Liver (tissue), 9 donors: Measurements from ENCODE around the gene CDH4. TPM values are rescaled to one million over a fixed set of nuclear protein-coding genes. Genes with fewer than 3 reads are reported as not detected.

ENCODE experiments used
- DNase-seq: peaks from one replicate; pipeline ENCODE4 v3.0.0-alpha.2; 2017; ENCODE audit warnings: low spot score
- H3K27ac ChIP-seq, 2 donors: one replicate each; pipeline ENCODE4 v1.7.0; 2013; ENCODE audit warnings: inconsistent platforms in 2 of 2, low read length in 2 of 2, control low read depth in 1 of 2, low read depth in 1 of 2, mild to moderate bottlenecking in 1 of 2
- H3K27me3 ChIP-seq, 4 donors: one replicate each; pipeline versions ENCODE4 v1.6.1 to v1.7.0; 2013; ENCODE audit warnings: low read length in 3 of 4, inconsistent platforms in 1 of 4, mild to moderate bottlenecking in 1 of 4, moderate library complexity in 1 of 4; ENCODE audit not compliant: control insufficient read depth in 4 of 4, insufficient read depth in 4 of 4
- H3K36me3 ChIP-seq, 4 donors: one replicate each; pipeline versions ENCODE4 v1.6.1 to v1.7.0; 2013; ENCODE audit warnings: low read length in 3 of 4, mild to moderate bottlenecking in 3 of 4, low read depth in 1 of 4, moderate library complexity in 1 of 4; ENCODE audit not compliant: control insufficient read depth in 4 of 4, insufficient read depth in 3 of 4
- H3K4me1 ChIP-seq, 4 donors: one replicate each; pipeline versions ENCODE4 v1.6.1 to v1.7.0; 2013; ENCODE audit warnings: low read length in 3 of 4, mild to moderate bottlenecking in 3 of 4, moderate library complexity in 1 of 4; ENCODE audit not compliant: control insufficient read depth in 4 of 4, insufficient read depth in 4 of 4
- H3K4me3 ChIP-seq, 3 donors: one replicate each; pipeline versions ENCODE4 v1.6.1 to v1.7.0; 2013; ENCODE audit warnings: low read length in 3 of 3, control low read depth in 1 of 3, low read depth in 1 of 3, mild to moderate bottlenecking in 1 of 3
- H3K9ac ChIP-seq, 2 donors: one replicate each; pipeline ENCODE4 v1.7.0; 2013; ENCODE audit warnings: low read length in 2 of 2, mild to moderate bottlenecking in 2 of 2, moderate library complexity in 2 of 2, control low read depth in 1 of 2, low read depth in 1 of 2
- H3K9me3 ChIP-seq, 4 donors: one replicate each; pipeline versions ENCODE4 v1.6.1 to v1.7.0; 2013; ENCODE audit warnings: low read length in 3 of 4; ENCODE audit not compliant: control insufficient read depth in 4 of 4
- ATF3 ChIP-seq: IDR thresholded peaks from 2 replicates; pipeline ENCODE4 v1.6.1; 2016; ENCODE audit warnings: antibody characterized with exemption
- CTCF ChIP-seq: fragments of 150-350 bp; IDR thresholded peaks from 2 replicates; pipeline ENCODE4 v1.5.1; 2017; ENCODE audit warnings: improper control_type of control experiment, low read depth, low read length; ENCODE audit not compliant: missing input control
- FOXA1 ChIP-seq: IDR thresholded peaks from 2 replicates; pipeline ENCODE4 v1.6.1; 2016; ENCODE audit warnings: antibody characterized with exemption
- GABPA ChIP-seq, 2 donors: IDR thresholded peaks in 1 of 2; conservative IDR thresholded peaks in 1 of 2; 2 replicates each; pipeline ENCODE4 v1.6.1; 2016; ENCODE audit warnings: antibody characterized with exemption in 2 of 2, mild to moderate bottlenecking in 1 of 2, moderate library complexity in 1 of 2
- HNF4A ChIP-seq, 2 donors: conservative IDR thresholded peaks; 2 replicates each; pipeline ENCODE4 v1.6.1; 2016; ENCODE audit warnings: antibody characterized with exemption in 2 of 2, mild to moderate bottlenecking in 2 of 2
- HNF4G ChIP-seq: IDR thresholded peaks from 2 replicates; pipeline ENCODE4 v1.6.1; 2016; ENCODE audit warnings: antibody characterized with exemption
- JUND ChIP-seq, 2 donors: IDR thresholded peaks; 2 replicates each; pipeline ENCODE4 v1.6.1; 2016; ENCODE audit warnings: antibody characterized with exemption in 2 of 2
- NR2F2 ChIP-seq: IDR thresholded peaks from 2 replicates; pipeline ENCODE4 v1.6.1; 2016; ENCODE audit warnings: antibody characterized with exemption
- REST ChIP-seq: IDR thresholded peaks from 2 replicates; pipeline ENCODE4 v1.6.1; 2016; ENCODE audit warnings: antibody characterized with exemption, mild to moderate bottlenecking
- RXRA ChIP-seq, 2 donors: IDR thresholded peaks; 2 replicates each; pipeline ENCODE4 v1.6.1; 2017 to 2018; ENCODE audit warnings: antibody characterized with exemption in 2 of 2, mild to moderate bottlenecking in 1 of 2
- SP1 ChIP-seq: IDR thresholded peaks from 2 replicates; pipeline ENCODE4 v1.6.1; 2018; ENCODE audit warnings: antibody characterized with exemption, mild to moderate bottlenecking
- TAF1 ChIP-seq: conservative IDR thresholded peaks from 2 replicates; pipeline ENCODE4 v1.6.1; 2016; ENCODE audit warnings: antibody characterized with exemption, mild to moderate bottlenecking
- YY1 ChIP-seq: IDR thresholded peaks from 2 replicates; pipeline ENCODE4 v1.6.1; 2016; ENCODE audit warnings: antibody characterized with exemption, mild to moderate bottlenecking
- WGBS: extraction: QIAGEN DNeasy Blood & Tissue Kit; methylation state at CpG from one replicate; pipeline ENCODE4 v1.1.7; 2013; 5-methylcytosine and 5-hydroxymethylcytosine counted together
- polyA plus RNA-seq, 2 donors: library from polyadenylated mRNA; stranded (reverse) in 1 of 2; unstranded in 1 of 2; fragments of 200-250 nt in 1 of 2; fragments of >200 nt in 1 of 2; fragmentation: Nextera tagmentation in 1 of 2; extraction: Ambion mirVana in 1 of 2; gene quantifications; one replicate each; pipeline versions ENCODE4 v1.2.1 to v1.2.3, GENCODE V29; 2013 to 2015
- total RNA-seq, 2 donors: library from RNA; depleted of rRNA; stranded (reverse); fragments of >200 nt; gene quantifications; one replicate each; pipeline ENCODE4 v1.2.3, GENCODE V29; 2014
- donor health status: healthy.
- donor health status: healthy.
- donor health status: healthy.
- donor health status: healthy.
- donor health status: healthy.

CDH4 gene
- total and polyA plus RNA-seq, 4 donors = 0.03 to 0.25 (median 0.19) TPM; not detected in 1

- TF ChIP-seq HNF4G = no peak
These were observed 120.3 kb downstream of the CDH4 start (continued) for GRCh38 chr20:61372137-61373054.

GRCh38 chr20:61373055-61373399, 121.0 kb downstream of the CDH4 start:
- Histone ChIP-seq H3K36me3 (no peaks in the 10 kb centered on the region), H3K27me3 (peaks cover 0 to 3% (median 0%) of the 10 kb centered on the region in 4 donors), H3K4me1 (no peaks in the 10 kb centered on the region), H3K4me3 (no peak overlapping the region), H3K27ac (no peak overlapping the region), H3K9ac (no peak overlapping the region), H3K9me3 (no peaks in the 10 kb centered on the region)
- 59% methylated on average over 10 of the region's 10 CpGs for WGBS
- no peak for DNase-seq
- no peak for TF ChIP-seq FOXA1
- no peak for TF ChIP-seq SP1
- TF ChIP-seq ATF3 = no peak
- TF ChIP-seq HNF4A (conservative IDR thresholded peaks at IDR 0.05) = no peak
- TF ChIP-seq REST = no peak
- no peak for TF ChIP-seq CTCF
- no peak for TF ChIP-seq NR2F2
- TF ChIP-seq TAF1 = no peak
- TF ChIP-seq RXRA (IDR thresholded peaks at IDR 0.05) = no peak
- TF ChIP-seq GABPA (IDR thresholded peaks at IDR 0.05 in 1 of 2, conservative IDR thresholded peaks at IDR 0.05 in 1 of 2) = no peak
- TF ChIP-seq JUND (IDR thresholded peaks at IDR 0.05) = no peak
- TF ChIP-seq YY1 = no peak
- TF ChIP-seq HNF4G = no peak

- Histone ChIP-seq H3K9ac (no peak overlapping the region), H3K27me3 (peaks cover 0 to 3% (median 0%) of the 10 kb centered on the region in 4 donors), H3K4me1 (no peaks in the 10 kb centered on the region), H3K9me3 (no peaks in the 10 kb centered on the region), H3K4me3 (no peak overlapping the region), H3K36me3 (no peaks in the 10 kb centered on the region), H3K27ac (no peak overlapping the region)
- no peak for TF ChIP-seq ATF3
- DNase-seq = no peak
- 84% methylated on average over 19 of the region's 19 CpGs for WGBS
These were observed 122.0 kb downstream of the CDH4 start for GRCh38 chr20:61373956-61374545.
